GM19468 (cell line): Measurements from ENCODE around the gene ZNF862.
"Not testable (repeated sequence)": the region's sequence is repeated elsewhere in the genome, so short reads cannot be mapped to it uniquely, and the experiment has no call there.

Experiments
- ATAC-seq: cut with Tn5 transposase; IDR thresholded peaks from one replicate; pipeline ENCODE4 v1.9.1; 2021; ENCODE audit warnings: mild to moderate bottlenecking, moderate library complexity, moderate number of reproducible peaks; ENCODE audit not compliant: unreplicated experiment; ENCODE audit errors: extremely low read depth

ZNF862 gene

DNA sequence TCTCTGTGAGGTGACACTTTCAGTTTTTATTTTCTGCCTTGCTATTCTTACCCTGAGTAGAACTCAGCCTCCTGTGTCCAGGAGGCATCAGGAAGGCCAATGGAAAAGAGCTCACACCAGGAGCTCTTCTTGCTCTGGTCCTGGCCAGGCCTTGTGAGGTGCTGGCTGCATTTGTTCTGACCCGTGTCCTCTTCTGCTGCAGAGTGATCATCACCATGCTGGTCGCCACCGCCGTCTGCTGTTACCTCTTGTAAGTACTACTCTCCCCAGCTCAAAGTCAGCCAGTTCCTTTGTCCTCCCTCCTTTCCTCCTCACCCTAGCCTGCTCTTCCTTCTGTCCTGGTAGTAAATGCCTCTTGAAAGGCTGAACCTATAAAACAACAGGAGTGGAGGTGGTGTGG, 37.2 kb downstream of the ZNF862 start:
- ATAC-seq: no peak

DNA sequence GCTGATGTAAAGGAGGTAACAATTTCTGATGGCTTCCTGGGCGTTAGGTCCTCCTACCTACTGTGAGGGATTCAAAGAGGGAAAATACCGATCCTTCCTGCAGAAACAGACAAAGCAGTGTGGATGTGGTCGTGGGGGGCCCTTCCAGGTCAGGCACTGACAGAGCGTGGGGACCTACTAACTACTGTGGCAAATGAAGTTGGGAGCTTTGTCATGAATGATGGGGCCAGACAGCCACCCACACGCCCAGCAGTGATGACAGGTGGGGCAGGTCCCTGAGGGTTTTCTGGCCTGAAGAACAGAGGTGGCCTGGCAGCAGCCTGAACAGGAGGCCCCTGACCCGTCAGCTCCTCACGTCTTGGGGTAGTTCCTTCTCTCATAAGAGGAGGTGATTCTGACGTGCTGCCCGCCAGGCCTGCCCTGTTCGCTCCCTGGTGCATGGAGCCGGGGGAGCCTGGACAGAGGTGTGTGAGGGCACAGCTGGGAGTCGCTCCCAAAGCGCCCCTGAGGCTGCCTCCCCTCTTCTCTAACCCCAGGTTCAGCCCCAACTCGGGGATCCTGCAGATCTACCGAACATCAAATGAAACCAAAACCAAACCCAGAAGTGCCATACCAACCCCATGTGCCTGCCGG, 39.8 kb downstream of the ZNF862 start:
- no peak for ATAC-seq

- ATAC-seq: no peak
Observed at GRCh38 chr7:149878523-149878921, 40.3 kb downstream of the ZNF862 start.

- ATAC-seq: no peak
Observed at GRCh38 chr7:149879271-149879743, 41.1 kb downstream of the ZNF862 start.

DNA sequence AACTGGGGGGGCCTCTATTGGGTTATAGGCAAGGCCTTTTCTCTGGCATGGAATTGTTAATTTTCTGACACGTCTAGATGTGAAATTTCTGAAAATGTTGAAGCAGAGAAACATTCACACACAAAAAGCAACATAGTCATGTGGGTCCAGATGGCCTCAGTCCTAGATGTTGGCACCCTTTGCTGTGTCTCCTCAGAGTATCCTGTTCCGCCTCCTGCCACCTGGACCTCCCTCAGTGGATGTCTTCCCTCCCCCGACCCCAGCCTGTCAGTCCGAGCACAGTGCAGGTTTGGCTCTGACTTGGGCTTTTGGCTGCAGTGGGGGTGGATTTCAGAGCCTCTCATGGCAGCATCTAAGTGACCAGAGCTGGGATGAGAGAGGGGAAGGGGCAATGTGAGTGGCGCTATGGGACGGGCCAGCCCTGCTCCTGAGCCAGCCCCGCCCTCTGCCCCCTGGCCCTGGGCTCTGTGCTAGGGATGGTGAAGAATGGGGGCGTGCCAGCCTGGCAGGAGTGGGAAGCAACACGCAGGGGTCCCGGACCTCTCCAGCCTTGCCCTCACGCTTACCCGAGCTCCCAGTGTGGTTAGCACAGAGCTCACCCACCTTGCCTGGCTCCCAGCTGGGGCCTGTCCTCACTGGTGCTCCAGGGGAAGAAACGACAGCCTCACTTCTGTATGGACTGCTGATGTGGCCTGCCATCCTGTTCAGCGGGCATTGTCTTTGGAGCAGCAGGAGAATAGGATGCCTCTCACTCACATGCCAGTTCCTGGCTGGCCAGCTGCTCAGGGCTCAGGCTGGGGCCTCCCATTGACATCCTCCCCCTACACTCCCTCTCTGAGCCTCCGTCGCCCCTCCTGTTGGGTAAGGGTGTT, 41.8 kb downstream of the ZNF862 start:
- no peak for ATAC-seq

- no peak for ATAC-seq
Observed at GRCh38 chr7:149880638-149881311, 42.6 kb downstream of the ZNF862 start.

DNA sequence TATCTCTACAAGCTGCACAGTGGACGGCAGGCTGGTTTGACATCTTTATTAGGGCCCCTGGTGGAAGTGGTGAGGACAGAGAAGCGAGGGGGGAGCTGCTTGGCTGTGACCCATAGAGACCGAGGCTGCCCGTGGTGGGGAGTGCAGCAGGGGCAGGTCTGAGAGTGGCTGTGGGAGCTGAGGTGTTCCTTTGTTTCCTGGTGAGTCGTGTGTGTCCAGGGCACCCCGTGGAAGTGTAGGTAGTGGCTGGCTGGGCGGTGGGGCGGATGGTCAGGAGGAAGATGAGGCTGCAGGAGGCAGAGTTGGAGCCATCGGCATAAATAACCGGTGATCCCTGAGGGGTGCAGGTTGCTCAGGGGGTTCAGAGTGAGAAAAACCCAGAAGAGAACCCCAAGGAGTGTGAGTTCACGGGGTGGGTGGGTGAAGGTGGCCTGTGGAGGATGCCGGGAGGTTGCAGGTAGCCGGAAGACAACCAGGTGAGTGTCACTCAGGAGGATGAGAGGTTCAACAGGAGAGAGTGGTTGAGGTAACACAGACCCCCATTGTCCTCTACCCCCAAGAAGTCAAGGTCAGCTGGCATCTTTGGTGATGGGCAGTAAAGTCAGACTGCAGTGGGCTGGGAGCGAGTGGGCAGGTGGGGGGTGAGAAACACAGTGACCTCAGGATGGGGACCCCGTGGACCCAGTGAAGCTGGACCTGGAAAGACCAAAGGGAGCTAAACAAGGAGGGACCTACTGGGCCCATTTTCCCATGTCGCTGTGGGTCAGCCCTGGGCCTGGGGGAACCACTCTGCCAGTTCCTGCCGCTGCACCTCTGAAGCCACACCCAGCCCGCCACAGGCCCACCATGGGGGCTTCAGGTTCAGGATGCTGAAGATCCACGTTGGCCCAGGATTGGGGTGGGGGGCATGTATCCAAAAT, 43.4 kb downstream of the ZNF862 start:
- no peak for ATAC-seq

- no peak for ATAC-seq
Observed at GRCh38 chr7:149882248-149883047, 44.3 kb downstream of the ZNF862 start.

- ATAC-seq: no peak
Observed at GRCh38 chr7:149883048-149883438, 44.9 kb downstream of the ZNF862 start.

- no peak for ATAC-seq
Observed at GRCh38 chr7:149883452-149883861, 45.3 kb downstream of the ZNF862 start.

- ATAC-seq: no peak
Observed at GRCh38 chr7:149884016-149884415, 45.8 kb downstream of the ZNF862 start.

GRCh38 chr7:149884541-149884940, 46.4 kb downstream of the ZNF862 start:
- no peak for ATAC-seq

DNA sequence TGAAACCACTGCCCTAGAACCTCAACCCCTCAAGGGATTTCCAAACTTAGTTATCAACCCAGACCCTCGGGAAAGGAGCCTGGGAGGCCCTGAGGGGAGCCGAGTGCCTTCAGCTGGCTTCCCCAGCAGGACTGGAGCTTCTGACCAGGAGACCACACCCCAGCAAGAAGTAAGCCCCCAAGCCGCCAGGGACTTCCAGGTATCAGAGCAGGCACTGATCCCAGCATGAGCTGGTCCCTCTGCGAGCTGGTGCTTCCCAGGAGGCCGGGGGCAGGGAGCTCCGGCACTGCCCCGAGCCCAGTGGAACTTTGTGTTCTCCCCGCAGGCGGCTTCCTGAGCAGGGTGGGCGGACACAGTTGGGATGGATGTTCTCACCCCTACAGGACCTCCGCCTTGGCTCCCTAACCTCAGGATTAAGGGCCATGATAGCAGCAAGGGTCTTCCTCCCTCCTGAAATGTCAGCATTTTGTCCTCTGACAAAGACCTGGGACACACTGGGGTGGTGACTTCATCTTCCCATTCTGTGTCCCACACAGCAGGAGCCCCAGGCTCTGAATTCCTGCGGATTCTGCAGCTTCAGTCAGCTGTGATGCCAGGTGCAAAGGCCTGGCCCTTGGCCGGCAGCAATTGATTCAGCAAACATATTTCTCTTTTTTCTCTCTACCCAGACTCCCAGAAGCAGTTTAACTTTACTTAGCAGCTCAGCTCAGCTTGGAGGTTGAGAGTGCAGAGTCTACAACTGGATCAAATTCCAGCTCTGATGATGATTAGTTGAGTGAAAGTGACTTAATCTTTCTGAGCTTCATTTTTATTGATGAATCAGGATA, 47.2 kb downstream of the ZNF862 start:
- no peak for ATAC-seq

DNA sequence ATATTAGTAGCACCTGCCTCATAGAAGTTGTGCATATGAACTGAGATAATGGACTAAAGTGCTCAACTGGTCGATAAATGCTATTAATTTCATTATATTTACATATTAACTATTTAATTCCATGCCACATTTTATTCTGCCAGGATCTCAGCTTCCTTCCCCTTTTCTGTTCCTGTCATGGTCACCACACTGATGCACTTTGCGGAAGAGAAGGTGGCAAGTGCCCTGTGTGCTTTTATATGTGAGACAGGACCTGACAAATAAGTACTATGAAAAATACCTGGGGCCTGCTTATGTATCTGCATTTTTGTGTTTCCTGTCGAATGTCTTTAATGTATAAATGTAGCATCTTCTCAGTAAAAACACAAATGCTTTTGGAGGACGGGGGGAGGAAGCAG, 47.8 kb downstream of the ZNF862 start:
- ATAC-seq: no peak

DNA sequence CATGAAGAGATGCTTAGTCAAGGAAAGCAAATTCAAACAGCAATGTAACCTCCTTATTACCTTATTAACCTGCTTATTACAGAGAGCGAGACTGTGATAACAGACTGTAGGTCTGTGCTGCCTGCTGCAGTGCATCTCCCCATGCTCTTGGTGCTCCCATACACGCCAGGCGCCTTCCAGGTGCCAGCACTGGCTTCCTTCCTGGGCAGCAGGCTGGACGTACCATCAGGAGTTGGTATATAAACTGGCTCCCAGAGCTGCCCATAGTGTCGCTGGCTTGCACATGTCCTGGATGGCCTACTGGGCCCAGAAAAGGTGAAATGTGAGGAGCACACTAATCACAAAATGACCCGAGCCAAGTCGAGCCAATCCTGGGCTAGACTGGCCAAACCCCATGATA, 49.1 kb downstream of the ZNF862 start:
- ATAC-seq: no peak

DNA sequence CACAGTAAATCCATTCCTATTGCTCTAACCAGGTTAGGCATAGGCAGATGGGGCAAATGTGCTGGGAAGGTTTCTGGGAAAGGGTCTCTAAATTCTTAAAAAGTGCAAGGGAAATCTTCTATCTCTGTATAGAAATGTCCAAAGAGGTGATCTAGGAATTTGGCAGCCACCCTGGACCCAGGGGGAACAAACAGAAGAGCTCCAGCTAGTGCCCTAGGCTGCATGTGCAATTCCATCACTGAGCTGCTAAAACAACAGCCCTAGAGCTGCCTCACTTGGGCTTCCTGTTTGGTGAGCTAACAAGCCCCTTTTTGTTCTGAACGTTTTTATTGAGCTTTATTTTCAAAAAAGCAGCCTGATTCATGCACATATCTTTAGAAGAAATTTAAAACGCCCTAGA, 52.5 kb downstream of the ZNF862 start:
- ATAC-seq: not testable (repeated sequence)

- not testable (repeated sequence) for ATAC-seq
Observed at GRCh38 chr7:149894957-149895356, 56.8 kb downstream of the ZNF862 start.

- not testable (repeated sequence) for ATAC-seq
Observed at GRCh38 chr7:149907776-149908376, 69.7 kb downstream of the ZNF862 start.
